HepG2 (cell line): ENCODE results near the gene ARL6IP4. TPM values are rescaled to one million over a fixed set of nuclear protein-coding genes. Genes with fewer than 3 reads are reported as not detected.

Experiments
- ATAC-seq: fragments of 200-7000 bp; cut with Tn5 transposase; 3 replicates; pipeline ENCODE4 v1.9.1; 2020; ENCODE audit warnings: mild to moderate bottlenecking, moderate library complexity
- BruUV-seq: library from RNA; stranded (reverse); fragments of 400-500 nt; replicated peaks from 2 replicates; lab custom pipeline; 2021; lab: Mats Ljungman, UMichigan
- CTCF ChIA-PET: fragments of 300-600 bp; formaldehyde crosslinking; extraction: SDS; loops from one replicate; lab custom pipeline; 2021; ENCODE audit warnings: low total read pairs, inconsistent platforms, low intra/inter-chr PET ratio; lab: Yijun Ruan, JAX
- POLR2A ChIA-PET: fragments of 350-600 bp; sonication (Branson Sonifier 250); formaldehyde crosslinking; loops from one replicate; lab custom pipeline; 2020; ENCODE audit warnings: antibody characterized with exemption, inconsistent platforms; lab: Yijun Ruan, JAX
- DNase-seq: peaks from one replicate; pipeline ENCODE4 v3.0.0-alpha.2; 2015; ENCODE audit warnings: low spot score
- FAIRE-seq: peaks from 3 replicates; lab custom pipeline; 2011; peaks lifted over from hg19 to GRCh38; lab: Jason Lieb, UNC
- H2AFZ ChIP-seq: one replicate; pipeline ENCODE4 v1.6.1; 2011; ENCODE audit warnings: low read length, inconsistent platforms
- H3K27ac ChIP-seq: fragments of 300-600 bp; 3 replicates; pipeline ENCODE4 v1.8.0; 2011; ENCODE audit warnings: mixed run types, mild to moderate bottlenecking, mixed read lengths, low read length, inconsistent platforms; ENCODE audit not compliant: insufficient read depth; ENCODE audit errors: extremely low read length
- H3K27me3 ChIP-seq, 2 experiments: fragments of 200-600 bp in 1 of 2; 2 replicates in 1 of 2; 3 replicates in 1 of 2; pipeline versions ENCODE4 v1.6.0 to v1.8.0; 2011; ENCODE audit warnings: low read length in 2 of 2, mild to moderate bottlenecking in 2 of 2, moderate library complexity in 2 of 2, inconsistent platforms in 1 of 2; ENCODE audit not compliant: insufficient read depth in 2 of 2, control insufficient read depth in 1 of 2
- H3K36me3 ChIP-seq, 2 experiments: fragments of 200-600 bp in 1 of 2; replicated peaks in 1 of 2; 2 replicates in 1 of 2; 3 replicates in 1 of 2; pipeline versions ENCODE4 v1.5.1 to v1.8.0; 2011; ENCODE audit warnings: low read length in 2 of 2, inconsistent platforms in 1 of 2; ENCODE audit not compliant: insufficient read depth in 2 of 2, control insufficient read depth in 1 of 2
- H3K4me1 ChIP-seq: 2 replicates; pipeline ENCODE4 v1.5.1; 2012; ENCODE audit warnings: low read length, inconsistent platforms; ENCODE audit not compliant: insufficient read depth
- H3K4me2 ChIP-seq: 2 replicates; pipeline ENCODE4 v1.6.0; 2011; ENCODE audit warnings: low read depth, low read length, inconsistent platforms
- H3K4me3 ChIP-seq, 3 experiments: fragments of 200-600 bp in 1 of 3; sonication (generic), shearing (Covaris generic) in 1 of 3; replicated peaks in 1 of 3; 2 replicates each; pipeline ENCODE4 v1.5.1; 2011 to 2016; ENCODE audit warnings: low read length in 3 of 3, inconsistent platforms in 2 of 3, low read depth in 2 of 3, mild to moderate bottlenecking in 2 of 3, control low read depth in 1 of 3, mixed read lengths in 1 of 3; ENCODE audit not compliant: insufficient read depth in 1 of 3
- H3K79me2 ChIP-seq: one replicate; pipeline ENCODE4 v1.6.1; 2011; ENCODE audit warnings: low read length, inconsistent platforms; ENCODE audit not compliant: insufficient read depth
- H3K9ac ChIP-seq: 2 replicates; pipeline ENCODE4 v1.6.0; 2011; ENCODE audit warnings: mild to moderate bottlenecking, low read depth, low read length, inconsistent platforms; ENCODE audit not compliant: insufficient read depth
- H3K9me3 ChIP-seq: 2 replicates; pipeline ENCODE4 v1.5.1; 2012; ENCODE audit warnings: mild to moderate bottlenecking, low read length
- H4K20me1 ChIP-seq: 2 replicates; pipeline ENCODE4 v1.6.0; 2011; ENCODE audit warnings: inconsistent platforms, mild to moderate bottlenecking, low read length, moderate library complexity; ENCODE audit not compliant: insufficient read depth
- CSRNP1 ChIP-seq: sonication (generic); formaldehyde crosslinking; IDR thresholded peaks from 2 replicates; pipeline ENCODE4 v1.8.1; 2023; ENCODE audit warnings: mild to moderate bottlenecking, missing genetic modification reagents
- GATAD1 ChIP-seq: IDR thresholded peaks from 2 replicates; pipeline ENCODE4 v1.6.1; 2016; ENCODE audit warnings: missing genetic modification reagents, missing compliant biosample characterization
- GMEB1 ChIP-seq: sonication (generic); formaldehyde crosslinking; IDR thresholded peaks from 2 replicates; pipeline ENCODE4 v1.5.1; 2020; ENCODE audit warnings: missing genetic modification reagents, mild to moderate bottlenecking, borderline replicate concordance
- GPN1 ChIP-seq: sonication (generic); formaldehyde crosslinking; IDR thresholded peaks from 2 replicates; pipeline ENCODE4 v1.5.1; 2020; ENCODE audit warnings: missing genetic modification reagents, borderline replicate concordance
- ISX ChIP-seq: sonication (generic); formaldehyde crosslinking; conservative IDR thresholded peaks from 2 replicates; pipeline ENCODE4 v1.5.0; 2020; ENCODE audit warnings: missing genetic modification reagents
- JDP2 ChIP-seq: sonication (generic); formaldehyde crosslinking; IDR thresholded peaks from 2 replicates; pipeline ENCODE4 v1.8.1; 2022; ENCODE audit warnings: missing genetic modification reagents, borderline replicate concordance
- MIER2 ChIP-seq: IDR thresholded peaks from 2 replicates; pipeline ENCODE4 v1.6.1; 2016; ENCODE audit warnings: missing biosample characterization, missing genetic modification reagents
- PHF8 ChIP-seq: sonication (generic); formaldehyde crosslinking; IDR thresholded peaks from 2 replicates; pipeline ENCODE4 v1.5.0; 2020; ENCODE audit warnings: missing genetic modification reagents
- RFX3 ChIP-seq: IDR thresholded peaks from 2 replicates; pipeline ENCODE4 v1.6.1; 2016; ENCODE audit warnings: missing biosample characterization, missing genetic modification reagents
- SCMH1 ChIP-seq: sonication (generic); formaldehyde crosslinking; IDR thresholded peaks from 2 replicates; pipeline ENCODE4 v1.9.0; 2021; ENCODE audit warnings: missing genetic modification reagents, mild to moderate bottlenecking, borderline replicate concordance
- SMARCE1 ChIP-seq: fragments of 450-650 bp; IDR thresholded peaks from 2 replicates; pipeline ENCODE4 v1.6.1; 2017; ENCODE audit warnings: borderline replicate concordance
- ZBTB43 ChIP-seq: sonication (generic); formaldehyde crosslinking; conservative IDR thresholded peaks from 2 replicates; pipeline ENCODE4 v1.4.0; 2020; ENCODE audit warnings: missing genetic modification reagents
- ZFP36 ChIP-seq: fragments of 150-350 bp; IDR thresholded peaks from 2 replicates; pipeline ENCODE4 v1.6.1; 2018; ENCODE audit warnings: borderline replicate concordance, low read length, low read depth; ENCODE audit not compliant: partially characterized antibody
- ZNF281 ChIP-seq: sonication (generic); formaldehyde crosslinking; IDR thresholded peaks from 2 replicates; pipeline ENCODE4 v1.4.0; 2020; ENCODE audit warnings: missing genetic modification reagents, borderline replicate concordance
- ZNF792 ChIP-seq: IDR thresholded peaks from 2 replicates; pipeline ENCODE4 v1.6.1; 2016
- ZNF879 ChIP-seq: sonication (generic); formaldehyde crosslinking; IDR thresholded peaks from 2 replicates; pipeline ENCODE4 v1.8.1; 2023; ENCODE audit warnings: missing genetic modification reagents
- WGBS: methylation state at CpG from one replicate; pipeline ENCODE4 v1.1.6; 2017; ENCODE audit warnings: low lambda C conversion rate; 5-methylcytosine and 5-hydroxymethylcytosine counted together
- in situ Hi-C: cut with HindIII; loops from 2 replicates; pipeline ENCODE4 v1.10.0; 2017; ENCODE audit warnings: low pct_unique_long_range_greater_than_20kb; ENCODE audit not compliant: extremely low pct_ligation_motif_present
- intact Hi-C: fragments of 100-400 bp; cut with micrococcal nuclease; formaldehyde crosslinking; loops from one replicate; pipeline ENCODE4 v1.10.0; 2022; ENCODE audit not compliant: unreplicated experiment
- polyA plus RNA-seq, 8 experiments: library from polyadenylated mRNA; depleted of rRNA in 3 of 8; stranded (reverse) in 7 of 8; unstranded in 1 of 8; fragments of >200 nt; fragmentation: Illumina TruSeq in 4 of 8; extraction: Trizol in 4 of 8; gene quantifications; 2 replicates each; pipeline versions ENCODE4 v1.2.1 to v1.2.3, GENCODE V29; 2011 to 2016; ENCODE audit warnings: low read depth in 4 of 8, missing spikeins in 1 of 8, mixed read lengths in 1 of 8; ENCODE audit not compliant: insufficient read depth in 1 of 8
- total RNA-seq, 5 experiments: library from RNA; depleted of rRNA; stranded (reverse); fragments of >200 nt; fragmentation: Illumina TruSeq; extraction: Trizol; gene quantifications; 2 replicates each; pipeline ENCODE4 v1.2.3, GENCODE V29; 2016; ENCODE audit warnings: low read depth in 1 of 5

The ARL6IP4 gene
- total and polyA plus RNA-seq, 2 of the 13 experiments (the other 11 are each of a cell fraction or from before 2014, with no cell fraction given): 155 to 220 TPM

- ChIA-PET CTCF (no interaction called here), POLR2A (interaction anchor here (0.6 kb wide), 1 partner anchor 686 kb away, joined by 3 read pairs; no protein-coding TSS in a partner anchor)
- no peak for TF ChIP-seq MIER2 (CRISPR knock-in tag)
- TF ChIP-seq ZNF879 (CRISPR knock-in tag): no peak
- TF ChIP-seq GPN1: no peak
- no peak for TF ChIP-seq ZNF281 (CRISPR knock-in tag)
- no peak for TF ChIP-seq JDP2 (CRISPR knock-in tag)
- TF ChIP-seq CSRNP1: no peak
- TF ChIP-seq RFX3 (CRISPR knock-in tag): no peak
- TF ChIP-seq PHF8 (CRISPR knock-in tag): no peak
- no peak for TF ChIP-seq ISX (CRISPR knock-in tag)
- no peak for TF ChIP-seq ZFP36
- no peak for TF ChIP-seq SMARCE1
- TF ChIP-seq SCMH1 (CRISPR knock-in tag): no peak
- no peak for TF ChIP-seq GATAD1 (CRISPR knock-in tag)
- no peak for TF ChIP-seq GMEB1 (CRISPR knock-in tag)
- TF ChIP-seq ZNF792: no peak
- no peak for TF ChIP-seq ZBTB43 (CRISPR knock-in tag)
- no peaks in the 10 kb centered on the region for H3K9me3 ChIP-seq
- no peaks in the 10 kb centered on the region for H4K20me1 ChIP-seq
- no peaks in the 10 kb centered on the region for H3K79me2 ChIP-seq
- in situ Hi-C loops: no loop called here
- H3K4me1 ChIP-seq: peaks cover 17% of the 10 kb centered on the region
- no peak overlapping the region for H3K9ac ChIP-seq
- H2AFZ ChIP-seq: no peak overlapping the region
- no peak overlapping the region for H3K4me3 ChIP-seq
- H3K4me2 ChIP-seq: no peak overlapping the region
- no peak for FAIRE-seq
- 83% methylated on average over 1 of the region's 5 CpGs for WGBS
- no peak for DNase-seq
- BruUV-seq: no TSS peak
- intact Hi-C loops: loop anchor here (2.0 kb wide), 1 partner anchor 38 kb away; no protein-coding TSS in a partner anchor
- peaks cover 2 to 13% of the 10 kb centered on the region in 2 experiments; a peak in 3 of 5 replicates for H3K36me3 ChIP-seq
- H3K27me3 ChIP-seq: no peaks in the 10 kb centered on the region
- ATAC-seq: no peak
- no peak overlapping the region for H3K27ac ChIP-seq
Observed at GRCh38 chr12:123022846-123023245, 42.4 kb downstream of the ARL6IP4 start.
